ENCODE results near the gene ITPA.

- TF ChIP-seq YY1 (IDR thresholded peaks at IDR 0.05; ENCODE audit: insufficient read depth, insufficient read length), result no peak
- TF ChIP-seq SUZ12 (IDR thresholded peaks at IDR 0.05; ENCODE audit: extremely low read depth, insufficient read depth, insufficient read length), result no peak
- no peak for TF ChIP-seq ZNF274 (IDR thresholded peaks at IDR 0.05; ENCODE audit: low read depth, low read length)
Measured at GRCh38 chr20:3208786-3209256, 477 bp upstream of the ITPA start.
